ENCODE data around the gene LCMT2. TPM values are rescaled to one million over a fixed set of nuclear protein-coding genes. Genes with fewer than 3 reads are reported as not detected.

The LCMT2 gene
- total RNA-seq, 1 experiment from 2014 or later = 12.1 TPM

DNA sequence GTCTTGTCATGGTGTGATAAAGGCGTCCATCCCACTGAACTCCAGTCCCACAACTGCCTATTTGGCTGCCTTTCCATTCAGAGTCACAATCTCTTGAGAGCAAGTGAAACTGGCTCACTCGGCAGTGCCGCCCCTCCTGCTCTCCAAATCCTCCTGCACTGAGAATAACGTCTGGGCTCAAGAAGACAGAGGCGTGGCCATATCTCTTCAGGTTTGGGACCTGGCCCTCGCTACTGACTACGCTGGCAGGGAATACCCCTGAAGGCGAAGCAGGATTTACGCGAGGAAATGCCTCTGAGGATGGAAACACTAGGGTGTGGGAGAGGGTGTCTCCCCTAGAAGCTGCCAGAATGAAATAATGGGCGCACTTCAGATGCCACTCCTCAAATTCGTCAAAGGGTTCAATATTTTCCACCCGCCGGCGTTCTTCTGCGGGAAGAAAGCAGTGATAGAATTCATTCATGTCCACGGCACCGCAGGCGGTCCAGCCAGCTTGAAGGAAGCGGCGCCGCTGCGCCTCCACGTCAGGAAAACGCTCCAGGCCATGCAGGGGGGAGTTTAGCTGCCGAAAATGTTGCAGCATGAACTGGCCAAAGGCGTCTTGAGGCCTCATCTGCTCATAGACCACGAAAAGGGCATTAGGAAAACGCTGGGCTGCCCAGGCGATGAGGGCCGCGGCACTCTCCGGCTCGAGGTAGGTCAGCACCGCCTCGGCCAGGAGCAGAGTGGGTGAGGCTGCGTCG is 985 bp downstream of the LCMT2 start:
- Histone ChIP-seq H3K27ac (ENCODE audit: low read length) (peak overlapping the region; percentile 98), H3K4me3 (ENCODE audit: low read depth in 2 of 2, low read length in 2 of 2) (peak overlapping the region; percentile 79 to 98), H3K4me1 (ENCODE audit: control insufficient read depth, insufficient read depth, low read length) (peaks cover 17% of the 10 kb centered on the region), H3K36me3 (ENCODE audit: control insufficient read depth, insufficient read depth, low read length) (no peaks in the 10 kb centered on the region), H3K9me3 (ENCODE audit: control insufficient read depth, insufficient read depth, low read depth, low read length) (no peaks in the 10 kb centered on the region), H3K27me3 (ENCODE audit: control insufficient read depth, insufficient read depth, low read length) (no peaks in the 10 kb centered on the region)
- intact Hi-C loops (cut with micrococcal nuclease; ENCODE audit: unreplicated experiment) (no loop called here), in situ Hi-C loops (cut with HindIII; ENCODE audit: low pct_unique_long_range_greater_than_20kb, low sequenced_read_pairs) (no loop called here)
- ATAC-seq = no peak
- no peak for DNase-seq (ENCODE audit: low read depth, low spot score)
- TF ChIP-seq, protein P1, sequence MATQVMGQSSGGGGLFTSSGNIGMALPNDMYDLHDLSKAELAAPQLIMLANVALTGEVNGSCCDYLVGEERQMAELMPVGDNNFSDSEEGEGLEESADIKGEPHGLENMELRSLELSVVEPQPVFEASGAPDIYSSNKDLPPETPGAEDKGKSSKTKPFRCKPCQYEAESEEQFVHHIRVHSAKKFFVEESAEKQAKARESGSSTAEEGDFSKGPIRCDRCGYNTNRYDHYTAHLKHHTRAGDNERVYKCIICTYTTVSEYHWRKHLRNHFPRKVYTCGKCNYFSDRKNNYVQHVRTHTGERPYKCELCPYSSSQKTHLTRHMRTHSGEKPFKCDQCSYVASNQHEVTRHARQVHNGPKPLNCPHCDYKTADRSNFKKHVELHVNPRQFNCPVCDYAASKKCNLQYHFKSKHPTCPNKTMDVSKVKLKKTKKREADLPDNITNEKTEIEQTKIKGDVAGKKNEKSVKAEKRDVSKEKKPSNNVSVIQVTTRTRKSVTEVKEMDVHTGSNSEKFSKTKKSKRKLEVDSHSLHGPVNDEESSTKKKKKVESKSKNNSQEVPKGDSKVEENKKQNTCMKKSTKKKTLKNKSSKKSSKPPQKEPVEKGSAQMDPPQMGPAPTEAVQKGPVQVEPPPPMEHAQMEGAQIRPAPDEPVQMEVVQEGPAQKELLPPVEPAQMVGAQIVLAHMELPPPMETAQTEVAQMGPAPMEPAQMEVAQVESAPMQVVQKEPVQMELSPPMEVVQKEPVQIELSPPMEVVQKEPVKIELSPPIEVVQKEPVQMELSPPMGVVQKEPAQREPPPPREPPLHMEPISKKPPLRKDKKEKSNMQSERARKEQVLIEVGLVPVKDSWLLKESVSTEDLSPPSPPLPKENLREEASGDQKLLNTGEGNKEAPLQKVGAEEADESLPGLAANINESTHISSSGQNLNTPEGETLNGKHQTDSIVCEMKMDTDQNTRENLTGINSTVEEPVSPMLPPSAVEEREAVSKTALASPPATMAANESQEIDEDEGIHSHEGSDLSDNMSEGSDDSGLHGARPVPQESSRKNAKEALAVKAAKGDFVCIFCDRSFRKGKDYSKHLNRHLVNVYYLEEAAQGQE (IDR thresholded peaks at IDR 0.05; ENCODE audit: insufficient read depth in 1 of 2, low read depth in 2 of 2, low read length in 1 of 2) = no peak
- no peak for TF ChIP-seq TCF7L2 (IDR thresholded peaks at IDR 0.05; ENCODE audit: low read depth, low read length)
- POLR2A ChIA-PET = no interaction called here
- BruUV-seq (replicated peaks) = no TSS peak
- CTCF ChIA-PET = no interaction called here

DNA sequence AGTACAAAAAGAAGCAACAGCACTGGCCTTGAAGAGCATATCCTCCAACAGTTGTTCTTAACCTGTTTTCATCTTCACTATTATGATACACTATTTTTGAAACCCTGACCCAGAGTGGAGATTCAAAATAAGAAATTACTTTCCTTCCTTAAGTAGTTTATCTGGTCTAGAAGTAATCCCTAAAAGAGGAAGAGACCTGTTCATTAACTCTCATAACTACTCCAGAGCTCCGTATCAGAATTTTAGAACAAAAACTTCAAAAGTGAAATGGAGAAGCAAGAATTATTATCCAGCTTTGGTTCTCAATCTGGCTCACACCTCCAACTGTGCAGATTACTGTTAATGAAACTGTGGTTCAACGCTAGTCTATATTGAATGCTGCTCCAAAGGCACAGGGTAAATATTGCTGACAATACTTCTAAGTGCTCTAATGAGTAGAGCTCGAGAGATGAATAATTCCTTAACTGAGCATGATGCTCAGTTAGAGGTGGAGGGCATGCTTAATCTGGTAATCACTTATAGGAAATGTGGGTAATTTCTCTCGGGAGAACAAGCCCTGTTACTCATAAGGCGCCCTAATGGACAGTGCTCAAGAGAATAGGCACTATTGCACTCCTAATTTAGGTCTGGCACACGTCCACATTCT is 5.2 kb downstream of the LCMT2 start:
- TF ChIP-seq TCF7L2 (IDR thresholded peaks at IDR 0.05; ENCODE audit: low read depth, low read length) (no peak), POLR2AphosphoS5 (IDR thresholded peaks at IDR 0.05; ENCODE audit: low read depth, low read length) (no peak), SIN3A (IDR thresholded peaks at IDR 0.05; ENCODE audit: borderline replicate concordance, insufficient read depth, low read depth, low read length) (no peak)
- TF ChIP-seq, protein P2, sequence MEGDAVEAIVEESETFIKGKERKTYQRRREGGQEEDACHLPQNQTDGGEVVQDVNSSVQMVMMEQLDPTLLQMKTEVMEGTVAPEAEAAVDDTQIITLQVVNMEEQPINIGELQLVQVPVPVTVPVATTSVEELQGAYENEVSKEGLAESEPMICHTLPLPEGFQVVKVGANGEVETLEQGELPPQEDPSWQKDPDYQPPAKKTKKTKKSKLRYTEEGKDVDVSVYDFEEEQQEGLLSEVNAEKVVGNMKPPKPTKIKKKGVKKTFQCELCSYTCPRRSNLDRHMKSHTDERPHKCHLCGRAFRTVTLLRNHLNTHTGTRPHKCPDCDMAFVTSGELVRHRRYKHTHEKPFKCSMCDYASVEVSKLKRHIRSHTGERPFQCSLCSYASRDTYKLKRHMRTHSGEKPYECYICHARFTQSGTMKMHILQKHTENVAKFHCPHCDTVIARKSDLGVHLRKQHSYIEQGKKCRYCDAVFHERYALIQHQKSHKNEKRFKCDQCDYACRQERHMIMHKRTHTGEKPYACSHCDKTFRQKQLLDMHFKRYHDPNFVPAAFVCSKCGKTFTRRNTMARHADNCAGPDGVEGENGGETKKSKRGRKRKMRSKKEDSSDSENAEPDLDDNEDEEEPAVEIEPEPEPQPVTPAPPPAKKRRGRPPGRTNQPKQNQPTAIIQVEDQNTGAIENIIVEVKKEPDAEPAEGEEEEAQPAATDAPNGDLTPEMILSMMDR (IDR thresholded peaks at IDR 0.05) = no peak
- TF ChIP-seq, protein P1 (IDR thresholded peaks at IDR 0.05; ENCODE audit: insufficient read depth in 1 of 2, low read depth in 2 of 2, low read length in 1 of 2) = no peak
- DNase-seq (ENCODE audit: low read depth, low spot score) = no peak
- H3K4me3 ChIP-seq (ENCODE audit: low read depth in 2 of 2, low read length in 2 of 2) = no peak overlapping the region
- in situ Hi-C loops (cut with HindIII; ENCODE audit: low pct_unique_long_range_greater_than_20kb, low sequenced_read_pairs) (no loop called here), intact Hi-C loops (cut with micrococcal nuclease; ENCODE audit: unreplicated experiment) (no loop called here)
- POLR2A ChIA-PET = no interaction called here
- no TSS peak for BruUV-seq (replicated peaks)
- H3K9me3 ChIP-seq (ENCODE audit: control insufficient read depth, insufficient read depth, low read depth, low read length) = no peaks in the 10 kb centered on the region
- peaks cover 7% of the 10 kb centered on the region for H3K4me1 ChIP-seq (ENCODE audit: control insufficient read depth, insufficient read depth, low read length)
- CTCF ChIA-PET = no interaction called here
- H3K36me3 ChIP-seq (ENCODE audit: control insufficient read depth, insufficient read depth, low read length) = no peaks in the 10 kb centered on the region
- H3K27ac ChIP-seq (ENCODE audit: low read length) = no peak overlapping the region
- no peak for ATAC-seq
- no peaks in the 10 kb centered on the region; the same call in 1 of the 2 replicates for H3K27me3 ChIP-seq (ENCODE audit: control insufficient read depth, insufficient read depth, low read length)

All from Panc1 (cell line).